Neural cell (in vitro differentiated cells): Measurements from ENCODE around the gene STPG2. TPM values are rescaled to one million over a fixed set of nuclear protein-coding genes. Genes with fewer than 3 reads are reported as not detected.
"Not testable (repeated sequence)": the region's sequence is repeated elsewhere in the genome, so short reads cannot be mapped to it uniquely, and the experiment has no call there.

ENCODE experiments used
- H2AFZ ChIP-seq: fragments of 200-600, 300-800 bp; sonication (generic), shearing (Covaris generic); 2 replicates; pipeline ENCODE4 v1.6.0; 2014; ENCODE audit warnings: low read depth, mild to moderate bottlenecking, antibody characterized with exemption, low read length, moderate library complexity
- H3F3A ChIP-seq: fragments of 200-600 bp; shearing (Covaris generic); 2 replicates; pipeline ENCODE4 v1.6.1; 2016; ENCODE audit warnings: mild to moderate bottlenecking, moderate library complexity, mixed read lengths, antibody characterized with exemption, low read length; ENCODE audit not compliant: insufficient read depth, poor library complexity, severe bottlenecking
- H3K27ac ChIP-seq: fragments of 200-600, 300-800 bp; sonication (generic), shearing (Covaris generic); 2 replicates; pipeline ENCODE4 v1.5.1; 2014; ENCODE audit warnings: mild to moderate bottlenecking, low read length, moderate library complexity
- H3K27me3 ChIP-seq: fragments of 300-800, 200-600 bp; sonication (generic), shearing (Covaris generic); 2 replicates; pipeline ENCODE4 v1.6.0; 2014; ENCODE audit warnings: mild to moderate bottlenecking, low read depth, low read length, moderate library complexity; ENCODE audit not compliant: insufficient read depth
- H3K36me3 ChIP-seq: fragments of 300-800, 200-600 bp; sonication (generic), shearing (Covaris generic); 2 replicates; pipeline ENCODE4 v1.5.1; 2014; ENCODE audit warnings: mild to moderate bottlenecking, antibody characterized with exemption, low read length, moderate library complexity; ENCODE audit not compliant: insufficient read depth
- H3K4me2 ChIP-seq: fragments of 300-800, 200-600 bp; sonication (generic), shearing (Covaris generic); 2 replicates; pipeline ENCODE4 v1.6.0; 2014; ENCODE audit warnings: mild to moderate bottlenecking, low read length
- H3K4me3 ChIP-seq: fragments of 300-800, 200-600 bp; sonication (generic), shearing (Covaris generic); 2 replicates; pipeline ENCODE4 v1.5.1; 2014; ENCODE audit warnings: mild to moderate bottlenecking, low read length, moderate library complexity
- H3K79me2 ChIP-seq: fragments of 200-600 bp; shearing (Covaris generic); replicated peaks from 2 replicates; pipeline ENCODE4 v1.6.0; 2014; ENCODE audit warnings: mild to moderate bottlenecking, low read length, moderate library complexity; ENCODE audit not compliant: insufficient read depth
- H3K9ac ChIP-seq: fragments of 300-800, 200-600 bp; sonication (generic), shearing (Covaris generic); 2 replicates; pipeline ENCODE4 v1.6.1; 2016; ENCODE audit warnings: mild to moderate bottlenecking, low read length, mixed read lengths
- H3K9me2 ChIP-seq: fragments of 200-600 bp; shearing (Covaris generic); 2 replicates; pipeline ENCODE4 v1.6.1; 2016; ENCODE audit warnings: mild to moderate bottlenecking, low read length, mixed read lengths; ENCODE audit not compliant: insufficient read depth
- H3K9me3 ChIP-seq: fragments of 200-600, 300-800 bp; sonication (generic), shearing (Covaris generic); 2 replicates; pipeline ENCODE4 v1.6.1; 2016; ENCODE audit warnings: mild to moderate bottlenecking, mixed run types, low read length, moderate library complexity, mixed read lengths
- H4K20me1 ChIP-seq: fragments of 200-600 bp; shearing (Covaris generic); 2 replicates; pipeline ENCODE4 v1.6.1; 2016; ENCODE audit warnings: mild to moderate bottlenecking, mixed run types; ENCODE audit not compliant: insufficient read depth
- CTCF ChIP-seq: fragments of 450-650 bp; IDR thresholded peaks from 2 replicates; pipeline ENCODE4 v1.5.1; 2014; ENCODE audit warnings: antibody characterized with exemption, mild to moderate bottlenecking, moderate library complexity; ENCODE audit not compliant: poor library complexity, severe bottlenecking
- EP300 ChIP-seq: fragments of 450-650 bp; conservative IDR thresholded peaks from 2 replicates; pipeline ENCODE4 v1.6.1; 2014; ENCODE audit warnings: antibody characterized with exemption, mild to moderate bottlenecking, moderate library complexity; ENCODE audit not compliant: poor library complexity, severe bottlenecking
- POLR2AphosphoS5 ChIP-seq: IDR thresholded peaks from 2 replicates; pipeline ENCODE4 v1.6.1; 2012
- RAD21 ChIP-seq: fragments of 450-650 bp; conservative IDR thresholded peaks from 2 replicates; pipeline ENCODE4 v1.6.1; 2014; ENCODE audit warnings: antibody characterized with exemption, mild to moderate bottlenecking, moderate library complexity
- SMC3 ChIP-seq: fragments of 450-650 bp; conservative IDR thresholded peaks from 2 replicates; pipeline ENCODE4 v1.6.1; 2014; ENCODE audit warnings: antibody characterized with exemption, mild to moderate bottlenecking, moderate library complexity; ENCODE audit not compliant: poor library complexity
- TAF1 ChIP-seq: IDR thresholded peaks from 2 replicates; pipeline ENCODE4 v1.6.1; 2012; ENCODE audit warnings: low read depth
- polyA plus RNA-seq: library from polyadenylated mRNA; depleted of rRNA; stranded (reverse); fragments of >200 nt; gene quantifications from 2 replicates; pipeline ENCODE4 v1.2.3, GENCODE V29; 2014
- TF ChIP-seq, protein P1 (sequence below): IDR thresholded peaks from 2 replicates; pipeline ENCODE4 v1.6.1; 2012; ENCODE audit warnings: borderline replicate concordance

The STPG2 gene
- polyA plus RNA-seq, 1 donor from 2014 or later, result not detected

GRCh38 chr4:97910005-97910404, 233.3 kb downstream of the STPG2 start:
- Histone ChIP-seq H3K36me3 (no peaks in the 10 kb centered on the region), H3K4me3 (no peak overlapping the region), H3K4me2 (no peak overlapping the region), H3K27me3 (no peaks in the 10 kb centered on the region), H4K20me1 (no peaks in the 10 kb centered on the region), H3K9ac (no peak overlapping the region), H2AFZ (no peak overlapping the region), H3F3A (no peaks in the 10 kb centered on the region), H3K9me2 (no peaks in the 10 kb centered on the region), H3K27ac (no peak overlapping the region), H3K79me2 (no peaks in the 10 kb centered on the region), H3K9me3 (no peaks in the 10 kb centered on the region)
- TF ChIP-seq POLR2AphosphoS5 (no peak), TAF1 (no peak), CTCF (peak; percentile 15)

- H3K4me3 ChIP-seq, H3K9ac ChIP-seq, H2AFZ ChIP-seq, H3K9me3 ChIP-seq, H4K20me1 ChIP-seq, H3K9me2 ChIP-seq, H3K4me2 ChIP-seq, H3K27me3 ChIP-seq, H3K27ac ChIP-seq, H3K36me3 ChIP-seq, H3F3A ChIP-seq, H3K79me2 ChIP-seq: not testable (repeated sequence)
Observed at GRCh38 chr4:97903436-97904189, 239.7 kb downstream of the STPG2 start.

DNA sequence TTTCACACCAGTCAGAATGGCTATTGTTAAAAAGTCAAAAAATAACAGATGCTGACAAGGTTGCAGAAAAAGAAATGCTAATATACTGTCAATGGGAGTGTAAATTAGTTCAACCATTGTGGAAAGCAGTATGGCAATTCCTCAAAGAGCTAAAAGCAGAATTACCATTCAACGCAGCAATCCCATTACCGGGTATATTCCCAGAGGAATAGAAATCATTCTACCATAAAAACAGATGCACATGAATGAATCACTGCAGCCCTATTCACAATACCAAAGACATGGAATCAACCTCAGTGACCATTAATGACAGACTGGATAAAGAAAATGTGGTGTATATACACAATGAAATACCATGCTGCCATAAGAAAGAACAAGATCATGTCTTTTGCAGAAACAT, 243.0 kb downstream of the STPG2 start:
- H3K79me2 ChIP-seq, result no peaks in the 10 kb centered on the region
- no peak overlapping the region for H2AFZ ChIP-seq
- H3K9ac ChIP-seq, result no peak overlapping the region
- H3F3A ChIP-seq, result no peaks in the 10 kb centered on the region
- H3K4me2 ChIP-seq, result no peak overlapping the region
- no peak overlapping the region for H3K4me3 ChIP-seq
- peak overlapping the region; percentile 50 for H3K27ac ChIP-seq
- H3K9me3 ChIP-seq, result peaks cover 4% of the 10 kb centered on the region
- no peaks in the 10 kb centered on the region for H4K20me1 ChIP-seq
- H3K27me3 ChIP-seq, result no peaks in the 10 kb centered on the region
- TF ChIP-seq CTCF (no peak), POLR2AphosphoS5 (peak; percentile 53), SMC3 (no peak), RAD21 (no peak), EP300 (peak; percentile 86)
- TF ChIP-seq, protein P1, sequence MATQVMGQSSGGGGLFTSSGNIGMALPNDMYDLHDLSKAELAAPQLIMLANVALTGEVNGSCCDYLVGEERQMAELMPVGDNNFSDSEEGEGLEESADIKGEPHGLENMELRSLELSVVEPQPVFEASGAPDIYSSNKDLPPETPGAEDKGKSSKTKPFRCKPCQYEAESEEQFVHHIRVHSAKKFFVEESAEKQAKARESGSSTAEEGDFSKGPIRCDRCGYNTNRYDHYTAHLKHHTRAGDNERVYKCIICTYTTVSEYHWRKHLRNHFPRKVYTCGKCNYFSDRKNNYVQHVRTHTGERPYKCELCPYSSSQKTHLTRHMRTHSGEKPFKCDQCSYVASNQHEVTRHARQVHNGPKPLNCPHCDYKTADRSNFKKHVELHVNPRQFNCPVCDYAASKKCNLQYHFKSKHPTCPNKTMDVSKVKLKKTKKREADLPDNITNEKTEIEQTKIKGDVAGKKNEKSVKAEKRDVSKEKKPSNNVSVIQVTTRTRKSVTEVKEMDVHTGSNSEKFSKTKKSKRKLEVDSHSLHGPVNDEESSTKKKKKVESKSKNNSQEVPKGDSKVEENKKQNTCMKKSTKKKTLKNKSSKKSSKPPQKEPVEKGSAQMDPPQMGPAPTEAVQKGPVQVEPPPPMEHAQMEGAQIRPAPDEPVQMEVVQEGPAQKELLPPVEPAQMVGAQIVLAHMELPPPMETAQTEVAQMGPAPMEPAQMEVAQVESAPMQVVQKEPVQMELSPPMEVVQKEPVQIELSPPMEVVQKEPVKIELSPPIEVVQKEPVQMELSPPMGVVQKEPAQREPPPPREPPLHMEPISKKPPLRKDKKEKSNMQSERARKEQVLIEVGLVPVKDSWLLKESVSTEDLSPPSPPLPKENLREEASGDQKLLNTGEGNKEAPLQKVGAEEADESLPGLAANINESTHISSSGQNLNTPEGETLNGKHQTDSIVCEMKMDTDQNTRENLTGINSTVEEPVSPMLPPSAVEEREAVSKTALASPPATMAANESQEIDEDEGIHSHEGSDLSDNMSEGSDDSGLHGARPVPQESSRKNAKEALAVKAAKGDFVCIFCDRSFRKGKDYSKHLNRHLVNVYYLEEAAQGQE, result peak; percentile 25
- H3K36me3 ChIP-seq, result no peaks in the 10 kb centered on the region
- H3K9me2 ChIP-seq, result no peaks in the 10 kb centered on the region
